ENCODE results near the gene LAMA2. TPM values are rescaled to one million over a fixed set of nuclear protein-coding genes. Genes with fewer than 3 reads are reported as not detected.

The LAMA2 gene
- total RNA-seq, 2 experiments from 2014 or later: 0.69 to 1.5 TPM

DNA sequence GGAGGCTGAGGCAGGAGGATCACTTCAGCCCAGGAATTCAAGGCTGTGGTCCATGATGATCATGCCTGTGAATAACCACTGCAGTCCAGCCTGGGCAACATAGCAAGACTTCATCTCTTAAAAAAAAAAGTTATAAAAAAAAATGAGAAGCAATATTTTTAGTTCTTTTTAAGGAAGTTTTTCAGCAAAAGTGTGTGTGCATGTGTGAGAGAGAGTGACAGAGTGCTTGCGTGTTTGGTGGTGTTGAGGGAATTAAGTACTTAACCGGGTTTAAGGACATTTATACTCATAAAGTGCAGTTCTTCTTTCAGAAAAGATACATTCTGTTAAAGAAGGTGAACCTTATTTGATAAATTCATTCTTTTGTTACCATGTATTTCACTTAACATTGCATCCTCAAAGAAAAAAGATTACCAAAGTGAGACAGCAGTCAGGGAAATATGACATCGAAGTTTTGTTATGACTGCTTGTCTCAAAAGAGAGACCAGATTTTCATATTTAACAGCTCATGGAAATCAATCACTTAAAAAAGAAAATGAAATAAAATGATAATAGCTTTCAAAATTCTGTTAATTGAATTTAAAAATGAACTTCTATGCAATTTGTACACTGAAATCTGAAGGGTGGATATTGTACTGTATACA lies 572.3 kb downstream of the LAMA2 start:
- Mint-ChIP-seq H3K36me3 (ENCODE audit: low read depth) (peaks cover 6% of the 10 kb centered on the region), H3K9me3 (peaks cover 4% of the 10 kb centered on the region), H3K4me1 (ENCODE audit: low read depth) (peaks cover 44% of the 10 kb centered on the region), H3K27me3 (no peaks in the 10 kb centered on the region), H3K4me3 (no peak overlapping the region), H3K27ac (peak overlapping the region; percentile 42)
- no peak for DNase-seq
- no peak for ATAC-seq
- CTCF ChIA-PET: interaction anchor here (1.1 kb wide), 1 partner anchor 20 kb away, joined by 3 read pairs; no protein-coding TSS in a partner anchor
- POLR2A ChIA-PET: interaction anchor here (0.6 kb wide), 1 partner anchor 21 kb away, joined by 3 read pairs; no protein-coding TSS in a partner anchor
- intact Hi-C loops (cut with micrococcal nuclease): no loop called here
- TF ChIP-seq, protein P1, sequence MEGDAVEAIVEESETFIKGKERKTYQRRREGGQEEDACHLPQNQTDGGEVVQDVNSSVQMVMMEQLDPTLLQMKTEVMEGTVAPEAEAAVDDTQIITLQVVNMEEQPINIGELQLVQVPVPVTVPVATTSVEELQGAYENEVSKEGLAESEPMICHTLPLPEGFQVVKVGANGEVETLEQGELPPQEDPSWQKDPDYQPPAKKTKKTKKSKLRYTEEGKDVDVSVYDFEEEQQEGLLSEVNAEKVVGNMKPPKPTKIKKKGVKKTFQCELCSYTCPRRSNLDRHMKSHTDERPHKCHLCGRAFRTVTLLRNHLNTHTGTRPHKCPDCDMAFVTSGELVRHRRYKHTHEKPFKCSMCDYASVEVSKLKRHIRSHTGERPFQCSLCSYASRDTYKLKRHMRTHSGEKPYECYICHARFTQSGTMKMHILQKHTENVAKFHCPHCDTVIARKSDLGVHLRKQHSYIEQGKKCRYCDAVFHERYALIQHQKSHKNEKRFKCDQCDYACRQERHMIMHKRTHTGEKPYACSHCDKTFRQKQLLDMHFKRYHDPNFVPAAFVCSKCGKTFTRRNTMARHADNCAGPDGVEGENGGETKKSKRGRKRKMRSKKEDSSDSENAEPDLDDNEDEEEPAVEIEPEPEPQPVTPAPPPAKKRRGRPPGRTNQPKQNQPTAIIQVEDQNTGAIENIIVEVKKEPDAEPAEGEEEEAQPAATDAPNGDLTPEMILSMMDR (IDR thresholded peaks at IDR 0.05): no peak

DNA sequence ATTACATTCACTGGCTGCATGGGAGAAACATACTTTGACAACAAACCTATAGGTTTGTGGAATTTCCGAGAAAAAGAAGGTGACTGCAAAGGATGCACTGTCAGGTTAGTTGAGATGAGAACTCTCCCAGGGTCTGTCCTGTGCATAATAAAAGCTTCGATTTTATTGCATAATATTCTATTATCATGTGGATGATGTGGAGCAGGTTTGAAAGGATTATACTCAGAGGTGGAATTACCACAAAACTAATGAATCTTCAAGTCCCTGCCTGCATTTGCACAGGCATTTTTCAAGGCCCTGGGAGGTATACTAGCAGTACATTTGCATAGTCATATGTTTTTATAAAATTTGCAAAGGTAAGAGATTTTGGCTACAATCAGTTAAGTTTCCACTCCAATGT lies 577.3 kb downstream of the LAMA2 start:
- ChIA-PET POLR2A (no interaction called here), CTCF (interaction anchor here (0.6 to 0.8 kb wide), 2 partner anchors 15 to 90 kb away, joined by 3 read pairs; no protein-coding TSS in a partner anchor)
- no peak overlapping the region for H3K27ac Mint-ChIP-seq
- intact Hi-C loops (cut with micrococcal nuclease): no loop called here
- no peak for ATAC-seq
- H3K9me3 Mint-ChIP-seq: no peaks in the 10 kb centered on the region
- peaks cover 1% of the 10 kb centered on the region for H3K36me3 Mint-ChIP-seq (ENCODE audit: low read depth)
- DNase-seq: no peak
- H3K27me3 Mint-ChIP-seq: no peaks in the 10 kb centered on the region
- H3K4me3 Mint-ChIP-seq: no peak overlapping the region
- TF ChIP-seq, protein P1 (IDR thresholded peaks at IDR 0.05): no peak
- peaks cover 6% of the 10 kb centered on the region for H3K4me1 Mint-ChIP-seq (ENCODE audit: low read depth)

DNA sequence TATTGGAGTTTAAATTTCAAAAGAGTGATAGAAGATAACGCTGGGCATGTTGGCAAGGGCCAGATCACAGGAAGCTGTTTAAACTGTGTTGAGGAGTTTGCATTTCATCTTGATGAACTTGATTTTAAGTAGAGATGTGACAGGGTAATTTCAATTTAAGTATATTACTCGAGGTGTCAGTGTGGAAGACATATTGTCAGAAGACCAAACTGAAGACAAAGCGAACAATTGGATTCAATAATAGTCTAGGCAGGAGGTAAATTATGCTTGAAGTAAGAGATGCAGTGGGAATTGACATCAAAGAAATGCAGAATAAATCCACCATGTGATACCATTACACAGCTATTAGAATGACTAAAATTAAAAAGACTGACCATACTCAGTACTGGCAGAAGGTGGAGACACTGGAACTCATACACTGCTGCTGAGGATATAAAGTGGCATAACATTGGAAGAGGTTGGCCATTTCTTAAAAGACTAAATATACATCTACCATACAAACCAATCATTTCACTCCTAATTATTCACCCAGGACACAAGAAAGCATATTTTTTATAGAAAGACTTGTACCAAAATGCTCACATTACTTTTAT lies 586.2 kb downstream of the LAMA2 start:
- no peaks in the 10 kb centered on the region for H3K27me3 Mint-ChIP-seq
- peaks cover 6% of the 10 kb centered on the region for H3K4me1 Mint-ChIP-seq (ENCODE audit: low read depth)
- H3K4me3 Mint-ChIP-seq: no peak overlapping the region
- H3K27ac Mint-ChIP-seq: no peak overlapping the region
- H3K9me3 Mint-ChIP-seq: no peaks in the 10 kb centered on the region
- ATAC-seq (no peak), DNase-seq (no peak)
- ChIA-PET POLR2A (no interaction called here), CTCF (interaction anchor here (1.4 to 1.5 kb wide), 2 partner anchors 10 to 30 kb away, joined by 4 to 6 read pairs; no protein-coding TSS in a partner anchor)
- no peaks in the 10 kb centered on the region for H3K36me3 Mint-ChIP-seq (ENCODE audit: low read depth)
- intact Hi-C loops (cut with micrococcal nuclease): no loop called here
- TF ChIP-seq, protein P1 (IDR thresholded peaks at IDR 0.05): no peak

DNA sequence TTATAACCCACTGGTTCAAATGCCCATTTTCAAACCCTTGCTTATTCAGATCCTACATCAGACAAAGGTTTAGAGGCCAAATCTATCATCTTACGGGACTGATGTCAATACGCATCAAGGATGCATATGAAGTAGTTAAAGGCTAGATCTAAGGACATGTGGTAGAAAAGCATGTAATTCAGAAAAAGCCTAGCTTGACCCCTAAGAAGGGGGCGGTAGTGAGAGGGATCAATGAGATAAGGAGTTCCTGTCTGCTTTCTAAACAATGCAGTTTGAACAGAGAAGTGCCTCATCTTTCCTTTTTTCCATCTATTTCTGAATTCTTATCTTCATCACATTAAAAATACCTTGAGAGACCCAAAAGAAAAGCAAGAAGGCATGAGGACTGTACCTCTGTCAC lies 589.3 kb downstream of the LAMA2 start:
- DNase-seq: no peak
- H3K27me3 Mint-ChIP-seq: no peaks in the 10 kb centered on the region
- no peak overlapping the region for H3K4me3 Mint-ChIP-seq
- peaks cover 6% of the 10 kb centered on the region for H3K4me1 Mint-ChIP-seq (ENCODE audit: low read depth)
- no peaks in the 10 kb centered on the region for H3K36me3 Mint-ChIP-seq (ENCODE audit: low read depth)
- TF ChIP-seq, protein P1 (IDR thresholded peaks at IDR 0.05): no peak
- no peaks in the 10 kb centered on the region for H3K9me3 Mint-ChIP-seq
- ChIA-PET CTCF (no interaction called here), POLR2A (no interaction called here)
- intact Hi-C loops (cut with micrococcal nuclease): no loop called here
- ATAC-seq: no peak
- H3K27ac Mint-ChIP-seq: no peak overlapping the region

DNA sequence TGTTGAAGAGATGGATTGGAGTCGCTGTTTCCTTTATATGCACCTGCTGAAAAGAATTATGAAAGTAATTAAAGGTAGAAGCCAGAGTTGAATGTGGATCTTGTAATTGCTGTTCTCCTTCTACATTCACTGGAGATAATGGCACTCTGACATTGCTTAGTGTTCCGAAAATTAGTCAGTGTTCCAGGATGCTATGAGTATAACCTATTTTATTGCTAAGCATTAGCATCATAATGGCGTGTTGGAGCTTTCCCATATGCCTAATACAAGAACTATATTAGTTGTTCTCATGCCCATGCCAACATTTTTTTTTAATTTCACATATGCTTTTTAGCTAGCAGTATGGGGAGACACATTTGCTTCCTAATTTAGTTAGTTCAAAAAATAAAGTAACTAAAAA lies 590.6 kb downstream of the LAMA2 start:
- no peaks in the 10 kb centered on the region for H3K9me3 Mint-ChIP-seq
- intact Hi-C loops (cut with micrococcal nuclease): no loop called here
- ChIA-PET CTCF (interaction anchor here (1.3 kb wide), 1 partner anchor 12 kb away, joined by 3 read pairs; no protein-coding TSS in a partner anchor), POLR2A (no interaction called here)
- no peak overlapping the region for H3K27ac Mint-ChIP-seq
- ATAC-seq (no peak), DNase-seq (no peak)
- no peaks in the 10 kb centered on the region for H3K27me3 Mint-ChIP-seq
- H3K4me1 Mint-ChIP-seq (ENCODE audit: low read depth): no peaks in the 10 kb centered on the region
- H3K36me3 Mint-ChIP-seq (ENCODE audit: low read depth): no peaks in the 10 kb centered on the region
- no peak overlapping the region for H3K4me3 Mint-ChIP-seq
- TF ChIP-seq, protein P1 (IDR thresholded peaks at IDR 0.05): no peak

Data from activated CD8-positive, alpha-beta T cell treated with anti-CD3 and anti-CD28 coated beads for 36 hours (primary cell).